GM18499 (cell line): ENCODE measurements around the gene ANKLE1.

Experiments used
- ATAC-seq: cut with Tn5 transposase; IDR thresholded peaks from one replicate; pipeline ENCODE4 v1.9.1; 2021; ENCODE audit warnings: moderate number of reproducible peaks; ENCODE audit not compliant: insufficient read depth, unreplicated experiment

ANKLE1 gene

GRCh38 chr19:17324357-17325114, 42.8 kb downstream of the ANKLE1 start:
- no peak for ATAC-seq

GRCh38 chr19:17325133-17325532, 43.4 kb downstream of the ANKLE1 start:
- no peak for ATAC-seq

DNA sequence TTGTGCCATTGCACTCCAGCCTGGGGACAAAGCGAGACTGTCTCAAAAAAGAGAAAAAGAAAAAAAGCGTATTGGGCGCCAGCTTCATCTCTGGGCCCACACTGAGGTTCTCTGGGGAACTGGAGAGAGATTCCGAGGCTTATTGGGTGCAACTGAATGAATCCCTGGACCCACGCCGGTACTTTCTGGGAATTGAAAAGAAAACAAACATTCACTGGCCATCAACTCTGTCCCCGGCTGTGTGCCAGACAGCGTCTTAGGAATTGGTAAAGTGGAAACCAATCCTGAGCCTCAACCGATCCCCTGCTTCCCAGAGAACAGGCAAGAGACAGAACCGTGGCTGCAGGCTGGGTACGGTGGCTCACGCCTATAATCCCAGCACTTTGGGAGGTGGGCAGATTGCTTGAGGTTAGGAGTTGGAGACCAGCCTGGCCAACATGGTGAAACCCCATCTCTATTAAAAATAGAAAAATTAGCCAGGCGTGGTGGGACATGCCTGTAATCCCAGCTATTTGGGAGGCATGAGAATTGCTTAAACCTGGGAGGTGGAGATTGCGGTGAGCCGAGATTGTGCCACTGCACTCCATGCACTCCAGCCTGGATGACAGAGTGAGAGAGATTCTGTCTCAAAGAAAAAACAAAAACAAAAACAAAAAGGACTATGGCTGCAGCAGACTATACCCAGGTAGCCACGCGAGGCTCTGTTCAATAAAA, 44.3 kb downstream of the ANKLE1 start:
- ATAC-seq = no peak

- ATAC-seq = no peak
These were observed 44.9 kb downstream of the ANKLE1 start for GRCh38 chr19:17326595-17326966.

GRCh38 chr19:17327068-17327653, 45.5 kb downstream of the ANKLE1 start:
- no peak for ATAC-seq

DNA sequence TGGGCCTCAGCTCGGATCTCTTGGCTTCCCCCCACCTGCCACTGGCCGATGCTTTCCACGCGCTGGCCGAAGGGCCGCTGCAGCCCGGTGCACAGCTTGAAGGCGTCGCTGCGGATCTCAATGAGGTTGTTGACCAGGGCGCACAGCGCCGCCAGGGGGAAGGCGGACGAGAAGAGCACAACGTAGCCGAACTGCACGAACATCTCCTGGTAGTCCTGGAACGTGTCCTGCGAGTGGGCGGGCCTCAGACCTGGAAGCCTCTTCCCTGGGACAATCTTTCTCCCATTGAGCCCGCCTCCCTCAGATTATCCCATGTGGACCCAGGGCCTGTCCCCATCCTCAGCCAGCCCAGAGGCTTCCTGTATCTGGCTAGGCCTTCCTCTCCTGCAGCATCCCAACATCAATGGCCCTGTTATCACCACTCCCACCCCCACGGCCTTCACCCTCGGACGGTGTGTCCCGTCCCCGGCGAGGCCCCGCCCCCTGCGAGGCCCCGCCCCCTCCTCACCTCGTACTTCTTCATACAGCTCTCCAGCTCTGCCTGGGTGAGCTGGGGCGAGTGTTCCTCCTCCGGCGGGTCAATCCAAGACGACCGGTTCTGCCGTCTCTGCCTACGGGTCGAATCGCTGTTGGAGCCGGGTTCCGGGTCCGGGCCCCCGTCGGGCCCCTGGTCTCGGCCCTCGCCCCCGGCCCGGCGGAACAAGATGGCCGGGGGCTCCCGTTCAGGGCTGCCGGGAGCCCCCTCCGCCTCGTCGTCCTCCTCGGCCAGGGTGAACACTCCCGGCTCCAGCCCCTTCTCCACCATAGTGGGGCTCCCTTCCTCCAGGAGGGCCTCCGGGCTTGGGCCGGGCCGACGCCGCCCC, 46.2 kb downstream of the ANKLE1 start:
- ATAC-seq = no peak

DNA sequence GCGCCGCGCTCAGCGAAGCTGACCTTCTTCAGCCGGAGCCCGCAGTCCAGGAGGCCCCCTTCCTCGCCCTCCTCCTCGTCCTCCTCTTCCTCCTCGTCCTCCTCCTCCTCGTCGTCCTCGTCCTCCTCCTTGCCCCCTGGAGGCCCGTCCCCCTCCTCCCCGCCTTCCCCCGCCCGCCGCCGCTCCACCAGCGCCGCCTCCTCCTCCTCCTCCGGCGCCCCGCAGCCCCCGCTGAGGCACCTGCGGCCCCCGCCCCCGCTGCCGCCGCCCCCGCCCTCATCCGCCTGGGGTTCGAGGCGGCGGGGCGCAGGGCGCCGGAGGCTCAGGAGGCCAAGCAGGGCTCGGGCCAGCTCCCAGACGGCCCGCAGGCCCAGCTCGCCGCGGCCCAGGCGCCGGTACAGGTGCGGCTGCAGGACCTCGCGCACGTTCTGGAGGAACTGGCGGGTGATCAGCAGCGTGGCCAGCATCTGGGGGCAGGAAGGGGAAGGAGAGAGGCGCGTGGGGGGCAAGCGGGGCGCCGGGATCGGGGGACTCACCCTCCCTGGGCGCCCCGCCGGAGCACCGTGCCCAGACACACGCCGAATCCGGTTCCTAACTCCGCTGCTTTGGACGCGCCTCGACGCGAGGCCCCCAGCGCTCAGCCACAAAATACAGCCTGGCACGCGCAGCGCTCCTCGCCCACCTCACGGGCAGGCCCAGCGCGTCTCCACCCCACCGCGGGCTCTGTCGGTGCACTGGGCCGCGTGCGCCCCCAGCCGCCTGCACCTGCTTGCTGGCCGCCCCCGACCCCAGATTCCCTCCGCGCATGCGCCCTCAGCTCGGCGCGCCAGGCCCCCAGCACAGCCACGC, 47.0 kb downstream of the ANKLE1 start:
- ATAC-seq = no peak

GRCh38 chr19:17329366-17330261, 47.9 kb downstream of the ANKLE1 start:
- no peak for ATAC-seq

GRCh38 chr19:17330262-17331044, 48.8 kb downstream of the ANKLE1 start:
- no peak for ATAC-seq

GRCh38 chr19:17331045-17331558, 49.4 kb downstream of the ANKLE1 start:
- no peak for ATAC-seq

DNA sequence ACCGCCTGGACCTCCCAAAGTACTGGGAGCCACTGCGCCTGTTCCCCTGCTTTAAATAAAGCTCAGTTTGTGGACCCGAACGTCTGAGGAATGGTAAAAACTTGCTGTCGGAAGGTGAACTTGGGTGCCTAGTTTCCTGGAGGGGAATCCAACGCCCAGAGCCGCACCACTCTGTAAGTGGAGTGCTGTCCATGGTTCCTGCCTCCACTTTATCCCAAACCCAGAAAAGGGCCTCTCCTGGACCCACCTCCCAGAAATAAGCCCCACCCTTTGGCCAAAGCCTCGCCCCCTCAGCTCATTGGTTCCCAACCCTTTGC, 50.6 kb downstream of the ANKLE1 start:
- no peak for ATAC-seq

- ATAC-seq = no peak
These were observed 51.2 kb downstream of the ANKLE1 start for GRCh38 chr19:17332677-17333581.

GRCh38 chr19:17333611-17334413, 52.1 kb downstream of the ANKLE1 start:
- ATAC-seq = no peak

DNA sequence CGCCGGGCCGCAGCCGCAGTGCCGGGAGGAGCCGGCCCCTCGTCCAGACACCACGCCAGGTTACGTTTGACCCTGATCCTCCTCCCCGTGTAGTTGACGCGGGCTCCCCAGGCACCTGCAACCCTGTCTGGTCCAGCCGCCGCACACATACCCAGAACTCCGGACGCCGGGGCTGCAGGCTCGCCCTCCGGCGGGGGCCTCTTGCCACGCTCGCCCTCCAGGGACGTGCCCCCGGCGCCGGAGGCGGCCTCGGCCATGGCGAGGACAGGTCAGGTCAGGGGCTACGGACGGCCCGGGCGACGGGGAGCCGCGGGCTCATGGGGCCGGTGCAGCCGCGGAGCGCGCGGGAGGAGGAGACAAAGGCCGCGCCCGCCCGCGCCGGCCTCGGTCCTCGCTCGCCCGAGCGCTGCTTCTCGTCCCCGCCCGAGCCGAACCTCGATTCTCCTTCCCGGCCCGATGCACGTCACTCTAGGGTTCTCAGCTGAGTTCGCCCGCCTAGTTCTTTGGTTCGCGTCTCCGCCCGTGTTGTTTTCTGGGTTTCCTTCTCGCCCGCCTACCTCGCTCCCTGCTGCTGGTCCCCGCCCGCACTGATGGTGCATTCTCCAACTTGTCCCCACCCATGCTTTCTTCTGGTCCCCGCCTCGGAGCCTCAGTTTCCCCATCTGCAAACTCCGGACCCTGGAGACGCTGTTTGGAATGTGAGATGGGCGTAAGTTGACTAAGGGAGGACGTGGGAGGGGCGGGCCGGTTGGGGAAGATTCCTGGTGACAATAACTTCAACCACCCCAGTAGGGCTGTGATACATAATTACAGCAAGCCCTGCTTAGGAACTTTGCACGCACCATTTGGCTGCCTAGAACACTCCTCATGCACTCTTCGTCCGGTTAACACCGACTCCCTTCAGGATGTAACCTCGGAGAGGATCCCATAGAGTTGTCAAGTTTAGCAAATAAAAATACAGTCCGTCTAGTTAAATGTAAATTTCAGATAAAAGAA, 53.0 kb downstream of the ANKLE1 start, which contains the start of gene ANO8:
Gene ANO8, minus strand, starts transcription at position 442 of the 996 bp plus-strand sequence. Its CDS starts 185 bp downstream, at position 257.
- no peak for ATAC-seq

DNA sequence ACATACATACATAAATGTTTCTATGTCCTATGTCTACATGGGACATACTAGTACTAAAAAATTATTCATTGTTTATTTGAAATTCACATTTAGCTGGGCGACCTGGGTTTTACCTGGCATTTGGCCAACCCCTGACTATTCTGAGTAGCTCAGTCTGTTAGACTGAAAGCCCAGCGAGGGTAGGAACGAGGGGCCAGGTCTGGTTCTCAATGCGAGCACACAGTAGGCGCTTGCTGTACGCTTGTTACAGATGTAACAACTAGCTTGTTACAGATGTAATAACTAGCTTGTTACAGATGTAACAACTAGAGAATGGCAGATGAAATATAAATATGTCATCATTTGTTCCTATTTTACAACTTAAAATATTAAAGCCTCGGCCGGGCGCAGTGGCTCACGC, 53.9 kb downstream of the ANKLE1 start:
- ATAC-seq = no peak
